Colonic mucosa (tissue), 4 donors: Measurements from ENCODE around the gene HSDL1. TPM values are rescaled to one million over a fixed set of nuclear protein-coding genes. Genes with fewer than 3 reads are reported as not detected.

Experiments
- DNase-seq: peaks from one replicate; pipeline ENCODE4 v3.0.0-alpha.2; 2020
- H3K27ac ChIP-seq: fragments of 200-600 bp; one replicate; pipeline ENCODE4 v1.8.0; 2021
- H3K27me3 ChIP-seq: fragments of 200-600 bp; one replicate; pipeline ENCODE4 v1.8.0; 2021
- H3K36me3 ChIP-seq: fragments of 200-600 bp; one replicate; pipeline ENCODE4 v1.8.0; 2021
- H3K4me1 ChIP-seq: fragments of 200-600 bp; one replicate; pipeline ENCODE4 v1.8.0; 2021; ENCODE audit warnings: mild to moderate bottlenecking
- H3K4me3 ChIP-seq: fragments of 200-600 bp; one replicate; pipeline ENCODE4 v1.8.0; 2021
- H3K9ac ChIP-seq, 2 donors: one replicate each; pipeline ENCODE4 v1.7.0; 2013; ENCODE audit warnings: control low read depth in 2 of 2, low read depth in 2 of 2, low read length in 2 of 2
- H3K9me3 ChIP-seq: fragments of 200-600 bp; one replicate; pipeline ENCODE4 v1.8.0; 2021
- intact Hi-C: fragments of 100-400 bp; cut with DNase I; formaldehyde crosslinking; loops from one replicate; pipeline ENCODE4 v1.14.1; 2022
- total RNA-seq, 2 donors: library from RNA; stranded (reverse); fragmentation: NEBNext Ultra II Directional in 1 of 2; extraction: Animal tissue kit (Norgen Biotek cat#: 25700) in 1 of 2; gene quantifications; one replicate each; pipeline ENCODE4 v1.2.1, GENCODE V29; 2021
- TF ChIP-seq, protein P1 (sequence below): fragments of 200-600 bp; IDR thresholded peaks from one replicate; pipeline ENCODE4 v1.8.0; 2022; ENCODE audit warnings: antibody characterized with exemption, mild to moderate bottlenecking
- donor health status: healthy.
- donor health status: DM: no; HTN: no; CAD: no.
- donor health status: DM: no; HTN: no; CAD: no.

HSDL1 gene
- total RNA-seq, 2 donors from 2014 or later = 10.7 to 12.9 TPM

DNA sequence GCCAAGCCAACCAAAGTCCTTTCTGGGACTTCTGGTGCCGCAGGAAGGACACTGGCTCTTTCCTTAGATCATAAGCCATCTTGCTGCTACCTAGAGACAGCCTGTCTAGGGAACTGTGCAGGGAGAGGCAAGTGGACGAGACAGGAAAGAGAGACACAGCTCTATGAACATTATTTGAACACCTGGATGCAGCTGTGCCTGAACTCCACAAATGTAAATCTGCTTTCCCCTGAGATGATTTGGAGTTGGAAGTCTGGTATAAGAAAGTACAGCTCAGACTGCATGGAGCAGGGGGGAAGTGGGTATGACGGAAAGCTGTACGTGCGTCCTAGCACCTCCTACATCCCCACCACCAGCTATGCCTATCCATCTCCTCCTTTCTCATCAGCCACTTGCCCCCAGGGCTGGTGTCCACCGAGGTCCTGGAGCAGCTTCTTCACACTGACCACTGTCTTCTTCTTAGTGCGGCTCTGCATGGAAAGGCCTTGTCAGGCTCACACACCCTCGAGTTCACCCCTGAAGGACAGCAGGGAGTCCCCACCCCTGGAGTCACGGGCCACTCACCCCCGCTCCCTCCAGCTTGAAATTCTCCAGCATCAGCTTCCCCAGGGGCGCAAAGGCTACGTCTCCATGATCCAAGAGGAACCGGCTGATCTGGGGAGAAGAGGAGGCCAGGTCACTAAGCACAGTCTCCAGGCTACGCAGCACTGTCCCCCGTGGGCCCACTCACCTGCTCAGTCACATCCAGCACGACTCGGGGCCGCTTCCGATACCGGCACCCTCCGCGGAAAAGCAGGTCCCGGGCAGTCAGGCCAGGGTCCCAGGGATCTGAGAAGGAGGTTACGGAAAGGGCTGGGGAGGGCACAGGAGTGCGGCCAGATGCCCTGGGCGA lies 37.9 kb upstream of the HSDL1 start:
- H3K9ac ChIP-seq = no peak overlapping the region
- no peaks in the 10 kb centered on the region for H3K9me3 ChIP-seq
- no peak overlapping the region for H3K4me3 ChIP-seq
- DNase-seq = no peak
- no peaks in the 10 kb centered on the region for H3K27me3 ChIP-seq
- TF ChIP-seq, protein P1, sequence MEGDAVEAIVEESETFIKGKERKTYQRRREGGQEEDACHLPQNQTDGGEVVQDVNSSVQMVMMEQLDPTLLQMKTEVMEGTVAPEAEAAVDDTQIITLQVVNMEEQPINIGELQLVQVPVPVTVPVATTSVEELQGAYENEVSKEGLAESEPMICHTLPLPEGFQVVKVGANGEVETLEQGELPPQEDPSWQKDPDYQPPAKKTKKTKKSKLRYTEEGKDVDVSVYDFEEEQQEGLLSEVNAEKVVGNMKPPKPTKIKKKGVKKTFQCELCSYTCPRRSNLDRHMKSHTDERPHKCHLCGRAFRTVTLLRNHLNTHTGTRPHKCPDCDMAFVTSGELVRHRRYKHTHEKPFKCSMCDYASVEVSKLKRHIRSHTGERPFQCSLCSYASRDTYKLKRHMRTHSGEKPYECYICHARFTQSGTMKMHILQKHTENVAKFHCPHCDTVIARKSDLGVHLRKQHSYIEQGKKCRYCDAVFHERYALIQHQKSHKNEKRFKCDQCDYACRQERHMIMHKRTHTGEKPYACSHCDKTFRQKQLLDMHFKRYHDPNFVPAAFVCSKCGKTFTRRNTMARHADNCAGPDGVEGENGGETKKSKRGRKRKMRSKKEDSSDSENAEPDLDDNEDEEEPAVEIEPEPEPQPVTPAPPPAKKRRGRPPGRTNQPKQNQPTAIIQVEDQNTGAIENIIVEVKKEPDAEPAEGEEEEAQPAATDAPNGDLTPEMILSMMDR = no peak
- intact Hi-C loops = loop anchor here (10.0 kb wide), 2 partner anchors 218 to 302 kb away; partner anchors contain the start of gene NECAB2
- no peaks in the 10 kb centered on the region for H3K4me1 ChIP-seq
- H3K27ac ChIP-seq = no peak overlapping the region
- H3K36me3 ChIP-seq = no peaks in the 10 kb centered on the region

DNA sequence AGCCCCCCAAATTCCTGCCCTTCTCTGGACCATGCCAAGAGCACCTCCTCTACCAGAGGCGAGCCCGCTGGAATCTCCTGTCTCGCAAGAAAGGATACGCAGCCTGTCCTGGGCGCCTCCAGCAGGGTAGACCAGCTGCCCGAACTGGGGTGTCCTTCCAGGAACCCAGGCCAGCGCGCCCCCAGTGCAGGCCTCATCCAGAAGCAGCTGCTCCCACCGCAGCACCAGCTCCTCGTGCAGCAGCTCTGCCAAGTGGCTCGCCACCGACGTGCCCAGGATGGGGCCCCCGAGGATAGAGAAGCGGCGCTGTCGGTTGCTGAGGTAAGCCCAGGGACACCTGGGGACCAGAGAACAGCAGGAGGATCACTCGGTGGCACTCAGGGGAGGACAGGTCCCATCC lies 37.1 kb upstream of the HSDL1 start:
- no peak for DNase-seq
- Histone ChIP-seq H3K27me3 (no peaks in the 10 kb centered on the region), H3K4me1 (no peaks in the 10 kb centered on the region), H3K9ac (no peak overlapping the region), H3K36me3 (no peaks in the 10 kb centered on the region), H3K9me3 (no peaks in the 10 kb centered on the region), H3K4me3 (no peak overlapping the region), H3K27ac (no peak overlapping the region)
- TF ChIP-seq, protein P1 = no peak
- intact Hi-C loops = loop anchor here (10.0 kb wide), 2 partner anchors 217 to 303 kb away; partner anchors contain the start of gene NECAB2

DNA sequence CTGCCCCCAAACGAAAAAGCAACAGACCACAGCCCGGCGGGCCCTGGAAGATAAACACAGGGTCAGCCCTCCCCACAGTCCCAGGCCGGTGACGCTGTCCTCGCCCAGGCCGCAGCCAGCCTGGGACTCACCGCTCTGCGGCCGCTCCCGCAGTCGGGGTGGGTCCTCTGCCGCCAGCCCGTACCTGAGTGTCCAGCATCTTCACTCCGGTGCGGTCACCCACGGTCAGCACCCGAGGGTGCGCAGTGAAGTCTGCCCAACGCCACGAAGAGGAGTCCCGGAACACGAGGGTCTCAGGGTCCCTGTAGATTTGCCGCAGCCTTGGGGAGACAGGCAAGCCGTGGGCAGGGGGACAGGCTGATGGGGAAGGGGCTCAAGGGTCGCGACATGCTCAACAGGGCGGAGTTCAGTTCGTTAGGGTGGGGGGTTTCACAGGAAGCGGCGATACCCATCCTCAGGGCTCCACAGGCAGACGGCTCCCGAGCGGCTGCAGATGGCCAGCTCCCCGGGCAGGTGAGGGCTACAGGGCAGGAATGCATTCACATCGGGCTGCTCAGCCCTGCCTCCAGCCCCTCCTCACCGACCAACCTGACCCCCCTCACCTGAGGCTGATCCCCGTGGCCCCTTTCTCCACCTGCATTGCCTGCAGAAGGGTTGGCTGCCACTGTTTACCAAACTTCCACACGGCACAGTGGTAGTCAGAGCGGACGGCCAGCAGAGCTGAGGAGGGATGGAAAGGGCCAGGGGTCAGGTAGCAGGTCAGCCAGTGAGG lies 36.4 kb upstream of the HSDL1 start:
- Histone ChIP-seq H3K4me1 (peaks cover 3% of the 10 kb centered on the region), H3K27me3 (no peaks in the 10 kb centered on the region), H3K27ac (no peak overlapping the region), H3K9me3 (no peaks in the 10 kb centered on the region), H3K9ac (no peak overlapping the region), H3K4me3 (no peak overlapping the region), H3K36me3 (no peaks in the 10 kb centered on the region)
- TF ChIP-seq, protein P1 = no peak
- no peak for DNase-seq
- intact Hi-C loops = loop anchor here (10.0 kb wide), 2 partner anchors 217 to 303 kb away; partner anchors contain the start of gene NECAB2

- no peaks in the 10 kb centered on the region for H3K36me3 ChIP-seq
- DNase-seq = no peak
These were observed 35.7 kb upstream of the HSDL1 start for GRCh38 chr16:84180519-84181140.

More at GRCh38 chr16:84180519-84181140, 35.7 kb upstream of the HSDL1 start:
- Histone ChIP-seq H3K9ac (no peak overlapping the region), H3K27me3 (no peaks in the 10 kb centered on the region), H3K9me3 (no peaks in the 10 kb centered on the region), H3K27ac (no peak overlapping the region), H3K4me3 (no peak overlapping the region), H3K4me1 (peaks cover 4% of the 10 kb centered on the region)
- TF ChIP-seq, protein P1 = no peak
- intact Hi-C loops = loop anchor here (10.0 kb wide), 2 partner anchors 216 to 304 kb away; partner anchors contain the start of gene NECAB2
